D341Med (cell line): Measurements from ENCODE around the gene MPZL1.
A peak's percentile ranks its signal among the peaks of the same experiment; 100 is the strongest.

Experiments used
- DNase-seq: peaks from one replicate; pipeline ENCODE4 v3.0.0; 2012; ENCODE audit warnings: low spot score

Gene MPZL1

DNA sequence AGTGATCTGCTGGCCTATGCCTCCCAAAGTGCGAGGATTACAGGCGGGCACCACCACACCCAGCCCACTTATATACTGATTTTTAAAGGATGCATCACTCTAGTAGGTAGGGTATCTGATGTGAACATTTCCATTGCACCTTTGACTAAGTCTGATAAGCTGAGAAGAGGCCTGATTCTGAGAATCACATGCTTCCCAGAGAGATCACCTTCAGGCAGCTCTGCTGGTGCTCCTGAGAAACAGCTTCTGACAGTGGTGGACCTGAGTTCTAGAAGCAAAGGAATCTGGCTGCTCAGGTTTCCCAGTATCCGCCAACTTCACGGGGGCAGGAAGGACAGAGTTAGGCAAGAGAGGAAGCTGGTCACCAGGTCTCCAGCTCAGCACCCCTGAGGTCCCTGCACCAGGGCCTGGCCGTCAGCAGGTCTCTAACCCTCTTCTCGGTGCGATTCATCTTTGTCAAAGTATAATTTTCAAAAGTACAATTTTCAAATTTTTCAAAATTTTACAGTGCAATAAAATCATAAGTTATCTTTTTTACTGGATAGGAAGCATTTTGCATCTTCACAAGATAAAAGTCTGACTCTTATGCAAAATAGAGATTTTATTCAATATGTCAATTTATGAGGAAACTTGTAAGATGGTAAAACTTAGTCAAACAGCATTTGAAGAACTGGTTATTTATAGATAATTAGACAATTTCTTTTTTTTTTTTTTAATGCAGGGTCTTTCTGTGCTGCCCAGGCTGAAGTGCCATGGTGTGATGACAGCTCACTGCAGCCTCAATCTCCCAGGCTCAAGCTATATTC, 25.8 kb upstream of the MPZL1 start:
- no peak for DNase-seq

DNA sequence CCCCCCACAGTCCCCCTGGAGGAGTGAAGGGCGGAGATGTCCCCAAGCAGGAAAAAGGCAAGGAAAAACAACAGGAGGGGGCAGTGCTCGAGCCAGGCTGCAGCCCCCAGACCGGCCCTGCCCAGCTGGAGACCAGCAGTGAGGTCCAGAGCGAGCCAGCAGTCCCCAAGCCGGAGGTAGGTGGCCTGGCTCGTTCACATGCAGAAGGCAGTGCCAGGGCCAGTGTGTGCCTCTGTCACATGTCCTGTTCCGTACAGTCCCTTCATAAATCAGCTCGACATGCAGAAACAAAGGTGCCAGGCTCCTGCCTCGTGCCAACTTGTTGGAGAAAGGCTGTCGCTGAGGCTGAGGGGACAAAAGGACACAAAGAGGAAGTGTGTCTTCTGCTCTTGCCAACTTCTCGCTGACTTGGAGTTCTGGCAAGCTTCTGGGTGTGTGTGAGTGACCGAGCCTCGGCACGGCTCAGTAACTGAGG, 24.1 kb upstream of the MPZL1 start:
- DNase-seq: no peak

DNA sequence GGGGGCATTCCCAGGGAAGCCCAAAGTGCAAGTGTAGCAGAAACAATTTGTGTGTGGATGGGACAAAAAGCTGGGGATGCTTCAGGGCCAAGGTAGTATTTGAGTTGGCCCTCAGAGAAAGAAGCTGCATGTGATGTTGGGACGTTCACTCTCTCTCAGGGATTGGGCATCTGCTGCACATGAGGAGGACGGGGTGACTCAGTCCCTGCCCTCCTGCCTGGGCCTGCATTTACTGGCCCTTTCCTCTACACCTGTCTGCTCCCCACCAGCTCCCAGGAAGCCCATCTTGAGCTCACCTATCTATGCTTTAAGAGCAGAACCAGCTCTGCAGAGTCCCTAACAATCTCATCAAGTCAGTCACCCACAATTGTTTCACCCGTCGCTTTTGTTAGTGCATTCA, 23.5 kb upstream of the MPZL1 start:
- DNase-seq: no peak

DNA sequence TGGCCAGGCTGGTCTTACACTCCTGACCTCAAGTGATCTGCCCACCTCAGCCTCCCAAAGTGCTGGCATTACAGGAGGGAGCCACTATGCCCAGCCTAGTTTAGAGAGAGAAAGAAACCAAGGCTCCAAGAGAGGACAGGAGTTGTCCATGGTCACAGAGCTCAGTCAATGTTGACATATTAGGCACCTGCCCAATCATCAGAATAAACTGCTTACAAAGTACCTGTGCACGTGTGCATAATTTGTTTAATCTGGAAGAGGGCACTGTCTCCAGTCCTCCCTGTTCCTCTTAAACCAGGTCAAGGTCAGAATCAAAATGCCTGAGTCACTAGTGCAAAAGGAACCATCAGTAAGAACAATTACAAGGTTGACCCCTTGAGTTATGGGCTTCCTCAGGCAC, 20.3 kb upstream of the MPZL1 start:
- no peak for DNase-seq

DNA sequence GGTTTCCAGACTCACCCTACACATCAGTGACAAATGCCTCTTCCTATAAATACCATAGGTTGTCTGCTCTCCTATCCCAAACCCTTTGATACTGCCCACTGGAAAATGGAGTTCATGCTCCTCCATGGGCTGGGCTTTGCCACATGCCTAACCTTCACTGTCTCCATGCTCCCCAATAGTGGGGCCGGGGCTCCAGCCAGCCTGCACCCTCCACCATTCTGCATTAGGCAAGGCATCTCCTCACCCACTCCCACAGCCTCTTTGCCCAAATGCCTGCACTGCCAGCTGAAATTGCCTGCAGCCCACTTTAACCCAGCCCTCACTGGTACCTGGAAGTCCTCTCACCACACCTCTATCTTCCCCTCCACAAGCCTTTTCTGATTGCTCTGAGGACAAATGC, 18.2 kb upstream of the MPZL1 start:
- no peak for DNase-seq

DNA sequence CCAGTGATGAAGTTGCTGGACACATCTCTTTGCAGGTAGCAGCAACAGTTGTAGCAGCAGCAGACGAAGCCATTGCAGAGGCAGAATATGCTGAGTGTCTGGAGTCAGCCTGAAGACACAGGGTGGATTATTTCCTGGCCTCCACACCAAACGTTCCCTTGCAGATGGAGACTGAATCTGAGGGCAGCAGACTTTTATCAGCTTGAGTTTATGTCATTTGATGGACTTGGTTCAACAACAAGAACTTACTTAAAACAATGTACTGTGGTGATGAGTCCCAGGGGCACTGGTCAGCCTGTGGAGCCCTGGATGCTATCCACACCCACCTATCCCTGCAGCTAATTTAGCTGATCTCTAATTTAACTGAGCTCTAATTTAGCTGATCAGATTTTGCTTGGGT, 17.1 kb upstream of the MPZL1 start:
- DNase-seq: no peak

DNA sequence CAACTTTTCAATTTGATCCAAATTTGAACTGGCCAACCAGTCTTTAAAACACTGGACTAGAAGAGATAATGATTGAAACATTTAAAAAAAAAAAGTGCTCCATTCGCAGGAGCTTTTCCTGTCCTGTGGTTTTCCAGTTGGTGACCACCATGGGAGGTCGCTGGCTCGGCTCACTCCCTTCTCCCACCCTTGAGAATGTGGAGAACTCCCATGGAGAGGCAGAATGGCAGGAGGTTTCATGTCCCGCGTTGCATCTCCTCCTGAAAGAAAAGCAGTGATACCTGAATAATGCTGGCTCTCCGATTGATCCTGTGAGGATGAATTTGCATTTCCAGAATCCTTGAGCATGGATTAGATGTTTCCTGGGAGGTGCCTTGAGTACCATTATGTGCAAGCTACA, 16.5 kb upstream of the MPZL1 start:
- no peak for DNase-seq

GRCh38 chr1:167706363-167706762, 15.4 kb upstream of the MPZL1 start:
- DNase-seq: no peak

GRCh38 chr1:167706931-167707877, 14.6 kb upstream of the MPZL1 start:
- no peak for DNase-seq

DNA sequence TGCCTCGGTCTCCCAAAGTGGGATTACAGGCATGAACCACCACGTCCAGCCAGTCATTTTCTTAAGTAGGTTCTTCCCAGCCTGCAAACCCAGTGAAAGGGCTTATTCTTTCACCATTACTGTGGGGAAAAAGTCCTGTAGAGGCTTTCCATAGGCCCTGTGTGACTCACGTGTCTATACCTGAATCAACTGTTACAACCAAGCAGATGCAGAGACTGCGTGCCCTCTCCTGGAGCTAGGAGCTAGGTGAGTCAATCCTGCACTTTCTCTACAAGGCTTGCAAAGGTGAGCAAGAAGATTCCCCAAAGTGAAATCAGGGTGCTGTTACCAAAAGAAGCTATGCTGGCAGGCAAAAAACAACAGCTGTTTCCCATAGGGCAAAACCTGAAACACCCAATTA, 13.8 kb upstream of the MPZL1 start:
- DNase-seq: no peak

- no peak for DNase-seq
These were observed 12.8 kb upstream of the MPZL1 start for GRCh38 chr1:167708940-167709389.

- no peak for DNase-seq
These were observed 10.9 kb upstream of the MPZL1 start for GRCh38 chr1:167710836-167711235.

DNA sequence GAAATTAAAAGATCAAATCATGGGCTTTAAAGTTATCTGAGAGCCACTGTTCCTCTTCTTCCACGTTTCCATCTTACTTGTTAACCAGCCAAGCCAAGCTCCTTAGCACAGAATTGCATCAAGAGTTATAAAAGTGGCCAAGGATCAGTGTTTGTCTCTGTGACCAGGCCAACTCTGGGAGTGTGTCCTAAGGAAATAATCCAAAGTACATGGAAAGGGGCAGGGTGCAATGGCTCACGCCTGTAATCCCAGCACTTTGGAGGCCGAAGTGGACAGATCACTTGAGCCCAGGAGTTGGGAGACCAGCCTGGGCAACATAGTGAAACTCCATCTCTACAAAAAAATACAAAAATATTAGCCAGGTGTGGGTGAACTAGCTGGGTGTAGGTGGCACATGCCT, 10.0 kb upstream of the MPZL1 start:
- DNase-seq: no peak

GRCh38 chr1:167713330-167714081, 8.3 kb upstream of the MPZL1 start:
- DNase-seq: no peak

- DNase-seq: peak; percentile 95
These were observed 7.7 kb upstream of the MPZL1 start for GRCh38 chr1:167714098-167714438.

GRCh38 chr1:167714439-167715156, 7.2 kb upstream of the MPZL1 start:
- DNase-seq: peak; percentile 69

- peak; percentile 74 for DNase-seq
These were observed 6.4 kb upstream of the MPZL1 start for GRCh38 chr1:167715157-167715999.

DNA sequence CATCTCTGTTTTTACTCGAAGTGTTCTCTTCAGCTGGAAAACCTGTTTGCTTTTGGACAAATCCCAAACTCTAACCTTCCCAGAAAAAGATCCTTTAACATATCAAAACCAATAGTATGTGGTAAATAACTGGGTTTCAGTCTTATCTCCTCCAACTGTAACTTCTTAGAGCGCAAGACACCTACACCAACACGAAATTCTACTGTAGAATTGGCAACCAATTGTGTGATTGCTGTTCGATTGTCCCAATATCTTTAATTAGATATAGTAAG, 5.8 kb upstream of the MPZL1 start:
- DNase-seq: no peak

- DNase-seq: no peak
These were observed 4.4 kb upstream of the MPZL1 start for GRCh38 chr1:167717351-167717750.

GRCh38 chr1:167718914-167719691, 2.7 kb upstream of the MPZL1 start:
- no peak for DNase-seq
